NCI-H69 (cell line): ENCODE results near the gene SOX10.
A peak's percentile ranks its signal among the peaks of the same experiment; 100 is the strongest.
"Not testable (repeated sequence)": the region's sequence is repeated elsewhere in the genome, so short reads cannot be mapped to it uniquely, and the experiment has no call there.

Experiments used
- DNase-seq: peaks from one replicate; lab custom pipeline; 2025; lab: John Stamatoyannopoulos, UW

SOX10 gene

DNA sequence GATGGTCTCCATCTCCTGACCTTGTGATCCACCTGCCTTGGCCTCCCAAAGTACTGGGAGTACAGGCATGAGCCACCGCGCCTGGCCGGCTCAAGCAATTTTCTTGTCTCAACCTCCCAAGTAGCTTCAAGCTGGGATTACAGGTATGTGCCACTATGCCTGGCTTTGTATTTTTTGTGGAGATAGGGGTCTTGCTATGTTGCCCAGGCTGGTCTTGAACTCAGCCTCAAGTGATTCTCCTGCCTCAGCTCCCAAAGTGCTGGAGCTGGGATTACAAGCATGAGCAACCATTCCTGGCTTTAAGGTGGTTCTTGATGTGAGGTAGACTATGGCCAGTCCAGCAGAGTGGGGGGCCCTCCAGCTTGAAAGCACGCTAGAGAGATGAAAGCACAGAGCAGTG is 23.3 kb downstream of the SOX10 start:
- DNase-seq = no peak

DNA sequence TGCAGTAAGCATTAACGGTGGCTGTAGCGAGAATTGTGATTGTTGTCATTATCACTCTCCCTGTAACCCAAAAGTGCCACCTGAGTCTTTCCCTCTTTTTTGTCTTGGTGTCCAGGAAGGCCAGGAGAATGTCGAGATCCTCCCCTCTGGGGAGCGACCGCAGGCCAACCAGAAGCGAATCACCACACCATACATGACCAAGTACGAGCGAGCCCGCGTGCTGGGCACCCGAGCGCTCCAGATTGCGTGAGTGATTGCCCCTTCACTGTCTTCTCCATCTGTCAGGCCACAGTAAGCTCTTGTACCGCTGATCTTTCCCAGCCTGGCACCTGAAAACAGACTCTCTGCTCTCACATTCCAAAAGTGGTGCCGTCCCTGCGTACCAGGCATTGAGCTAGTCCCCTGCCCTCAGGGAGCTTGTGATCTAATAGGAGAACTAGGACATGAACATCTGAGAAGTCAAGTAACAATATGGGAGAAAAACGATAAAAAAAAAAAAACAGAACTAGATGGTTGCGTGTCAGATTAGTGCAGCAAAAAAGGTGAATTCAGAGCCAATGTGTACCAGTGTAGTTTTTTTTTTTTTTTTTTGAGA is 25.0 kb downstream of the SOX10 start:
- DNase-seq = no peak

DNA sequence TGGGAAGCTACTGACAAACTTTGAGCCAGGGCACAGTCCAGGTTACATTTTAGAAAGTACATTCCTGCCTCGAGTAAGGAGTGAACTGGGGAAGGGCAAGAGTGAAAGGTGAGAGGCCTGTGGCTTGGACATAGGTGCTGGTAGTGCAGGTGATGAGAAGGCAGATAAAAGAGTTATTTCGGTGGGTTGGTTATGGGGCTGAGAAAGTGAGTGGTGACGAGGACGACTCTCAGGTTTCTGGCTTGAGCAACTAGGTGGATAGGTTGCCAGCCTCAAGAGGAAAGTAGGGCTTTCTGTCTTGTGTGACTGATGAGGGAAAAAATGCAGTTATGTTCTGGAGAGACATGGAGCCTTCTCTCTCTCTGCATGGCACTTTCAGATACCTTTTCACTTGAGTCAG is 27.1 kb downstream of the SOX10 start:
- DNase-seq = no peak

DNA sequence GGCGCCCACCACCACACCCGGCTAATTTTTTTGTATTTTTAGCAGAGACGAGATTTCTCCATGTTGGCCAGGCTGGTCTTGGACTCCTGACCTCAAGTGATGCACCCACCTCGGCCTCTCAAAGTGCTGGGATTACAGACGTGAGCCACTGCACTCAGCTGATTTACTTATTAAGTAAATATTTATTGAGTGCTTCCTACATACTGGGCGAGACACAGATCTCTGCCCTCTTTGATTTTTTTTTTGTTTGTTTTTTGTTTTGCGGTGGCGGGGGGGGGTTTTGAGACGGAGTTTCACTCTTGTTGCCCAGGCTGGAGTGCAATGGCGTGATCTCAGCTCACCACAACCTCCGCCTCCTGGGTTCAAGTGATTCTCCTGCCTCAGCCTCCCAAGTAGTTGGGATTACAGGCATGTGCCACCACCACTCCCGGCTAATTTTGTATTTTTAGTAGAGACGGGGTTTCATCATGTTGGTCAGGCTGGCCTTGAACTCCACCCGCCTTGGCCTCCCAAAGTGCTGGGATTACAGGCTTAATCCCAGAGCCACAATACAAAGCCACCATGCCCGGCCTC is 28.4 kb downstream of the SOX10 start:
- DNase-seq = not testable (repeated sequence)

DNA sequence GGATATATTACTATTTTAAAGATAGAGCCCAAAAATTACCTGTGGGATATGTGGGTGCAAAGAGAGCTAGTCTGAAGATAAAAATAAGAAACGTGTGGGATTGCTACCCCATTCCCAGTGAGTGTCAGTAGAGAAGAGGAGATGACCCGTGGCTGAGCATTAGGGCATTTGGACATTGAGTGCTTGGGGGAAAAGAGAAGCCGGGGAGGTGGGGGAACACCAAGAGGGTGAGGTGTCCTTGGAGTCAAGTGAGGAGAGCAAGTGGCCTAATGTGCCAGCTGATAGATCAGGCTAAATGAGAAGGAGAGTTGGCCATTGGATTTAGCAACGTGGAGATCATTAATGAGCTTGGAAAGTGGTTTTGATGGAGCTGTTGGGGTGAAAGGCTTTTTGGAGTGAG is 29.7 kb downstream of the SOX10 start:
- no peak for DNase-seq

DNA sequence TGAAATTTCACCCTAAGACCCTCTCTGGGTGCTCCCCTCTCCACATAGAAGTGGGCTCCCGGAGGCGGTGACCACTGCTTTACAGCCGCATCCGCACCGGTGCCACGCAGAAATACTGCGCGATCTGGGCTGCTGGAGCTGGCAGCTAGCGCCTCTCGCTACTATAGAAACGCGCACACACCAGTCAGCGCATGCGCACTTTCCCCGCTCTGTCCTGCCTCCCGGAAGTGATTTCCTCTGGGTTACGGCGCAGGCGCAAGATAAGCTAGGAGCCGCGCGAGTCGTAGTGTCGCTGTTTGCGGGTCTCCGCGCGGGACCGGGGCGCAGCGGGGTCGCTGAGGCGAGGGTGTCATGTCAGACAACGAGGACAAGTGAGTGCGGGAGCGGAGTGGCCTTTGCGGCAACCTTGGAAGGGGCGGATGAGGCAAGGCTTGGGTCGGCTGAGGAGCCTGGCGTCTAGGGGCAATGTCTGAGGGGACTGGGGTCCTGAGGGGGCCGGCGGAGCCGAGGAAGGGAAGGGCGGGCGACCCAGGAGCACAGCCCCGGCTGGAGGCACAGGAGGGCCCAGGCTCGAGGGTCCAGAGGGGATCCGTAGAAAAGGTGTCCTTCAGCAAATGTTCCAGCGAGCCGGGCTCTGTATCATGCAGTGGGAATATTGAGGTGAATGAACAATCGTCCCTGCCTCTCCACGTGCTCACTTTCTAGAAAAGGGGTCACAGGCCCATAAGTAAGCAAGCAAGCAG is 30.7 kb downstream of the SOX10 start, which contains the start of the genes C22orf23 and POLR2F:
Gene C22orf23 (minus strand): TSS at position 165 of the 743 bp plus-strand sequence. CDS start 452 bp downstream, outside the sequence.
Gene POLR2F (plus strand): TSS at position 263 of the 743 bp plus-strand sequence. CDS start 89 bp downstream, at position 352.
- DNase-seq = peak; percentile 97

DNA sequence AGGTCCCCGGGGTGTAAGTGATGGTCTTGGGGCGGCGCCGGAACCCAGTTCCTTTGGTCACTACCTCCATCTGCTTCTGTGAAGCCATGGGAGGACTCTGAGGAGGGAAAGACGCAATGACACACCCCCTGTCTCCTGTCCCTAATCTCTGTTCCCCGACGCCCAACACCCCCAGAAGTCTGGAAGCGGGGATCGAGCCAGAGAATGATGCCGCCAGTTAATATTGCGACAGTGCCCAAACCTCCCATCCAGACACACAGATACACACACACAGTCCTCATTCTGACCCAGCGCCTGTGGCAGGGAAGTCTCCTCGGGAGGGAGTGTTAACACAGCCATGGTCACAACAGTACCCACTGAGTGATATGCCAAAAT is 31.3 kb downstream of the SOX10 start:
- DNase-seq = peak; percentile 49

DNA sequence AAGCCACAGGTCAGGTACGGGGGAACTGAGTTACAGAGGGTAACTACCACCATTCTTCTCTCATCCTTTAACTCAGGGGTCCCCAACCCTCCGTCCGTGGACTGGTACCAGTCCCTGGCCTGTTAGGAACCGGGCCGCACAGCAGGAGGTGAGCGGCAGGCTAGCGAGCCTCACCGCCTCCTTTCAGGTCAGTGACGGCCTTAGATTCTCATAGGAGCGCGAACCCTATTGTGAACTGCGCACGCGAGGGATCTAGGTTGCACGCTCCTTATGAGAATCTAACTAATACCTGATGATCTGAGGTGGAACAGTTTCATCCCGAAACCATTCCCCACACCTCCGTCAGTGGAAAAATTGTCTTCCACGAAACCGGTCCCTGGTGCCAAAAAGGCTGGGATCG is 31.7 kb downstream of the SOX10 start:
- not testable (repeated sequence) for DNase-seq

DNA sequence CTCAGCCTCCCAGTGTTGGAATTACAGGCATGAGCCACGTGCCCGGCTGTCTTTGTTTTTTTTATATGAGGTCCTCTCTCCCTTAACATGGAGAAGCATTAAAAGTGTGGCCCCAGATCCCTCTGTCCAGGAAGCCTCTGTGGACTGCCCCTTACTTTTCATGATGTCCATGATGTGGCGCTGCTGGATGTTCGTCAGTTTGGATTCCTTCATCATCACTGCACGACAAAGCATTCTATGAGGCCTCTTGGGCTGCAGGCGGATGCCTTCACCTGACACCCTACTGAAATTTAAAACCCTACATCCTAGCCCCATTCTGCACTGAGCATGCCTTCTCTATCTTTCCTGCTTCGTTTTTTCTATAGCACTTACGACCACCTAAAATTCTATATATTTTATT is 33.0 kb downstream of the SOX10 start:
- DNase-seq = peak; percentile 19

DNA sequence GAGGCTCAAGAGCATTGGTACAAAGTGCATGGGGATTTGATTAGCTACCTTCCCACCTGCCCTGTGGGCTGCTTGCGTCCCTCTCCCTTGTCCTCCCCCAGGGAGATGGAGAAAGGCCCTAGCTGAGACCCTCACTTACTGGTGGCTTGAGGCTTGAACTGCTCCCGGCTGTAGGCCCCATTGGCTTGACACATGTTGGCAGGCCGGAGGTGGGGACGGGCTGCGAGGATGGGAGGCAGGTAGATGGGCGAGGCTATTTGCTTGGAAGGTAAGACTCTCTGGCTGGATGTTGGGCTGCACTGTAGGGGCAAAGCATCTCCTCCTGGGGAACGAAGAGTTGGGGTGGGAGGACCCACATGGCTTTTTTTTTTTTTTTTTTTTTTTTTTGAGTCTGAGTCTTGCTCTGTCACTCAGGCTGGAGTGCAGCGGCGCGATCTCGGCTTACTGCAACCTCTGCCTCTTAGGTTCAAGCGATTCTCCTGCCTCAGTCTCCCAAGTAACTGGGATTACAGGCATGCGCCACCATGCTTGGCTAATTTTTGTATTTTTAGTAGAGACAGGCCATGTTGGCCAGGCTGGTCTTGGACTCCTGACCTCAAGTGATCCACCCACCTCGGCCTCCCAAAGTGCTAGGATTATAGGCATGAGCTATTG is 37.1 kb downstream of the SOX10 start:
- DNase-seq = not testable (repeated sequence)

DNA sequence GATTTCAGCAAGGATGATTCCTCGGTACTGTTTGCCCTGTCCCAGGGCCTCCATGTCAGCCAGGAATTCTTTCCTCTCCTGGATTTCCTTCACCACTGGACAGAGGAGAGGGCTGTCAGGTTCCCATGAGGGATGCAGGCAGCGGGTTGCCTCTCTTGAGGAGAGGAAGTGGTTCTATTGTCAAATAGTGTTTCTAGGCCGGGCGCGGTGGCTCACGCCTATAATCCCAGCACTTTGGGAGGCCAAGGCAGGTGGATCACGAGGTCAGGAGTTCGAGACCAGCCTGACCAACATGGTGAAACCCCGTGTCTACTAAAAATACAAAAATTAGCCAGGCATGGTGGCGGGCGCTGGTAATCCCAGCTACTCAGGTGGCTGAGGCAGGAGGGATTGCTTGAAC is 39.9 kb downstream of the SOX10 start:
- DNase-seq = not testable (repeated sequence)

DNA sequence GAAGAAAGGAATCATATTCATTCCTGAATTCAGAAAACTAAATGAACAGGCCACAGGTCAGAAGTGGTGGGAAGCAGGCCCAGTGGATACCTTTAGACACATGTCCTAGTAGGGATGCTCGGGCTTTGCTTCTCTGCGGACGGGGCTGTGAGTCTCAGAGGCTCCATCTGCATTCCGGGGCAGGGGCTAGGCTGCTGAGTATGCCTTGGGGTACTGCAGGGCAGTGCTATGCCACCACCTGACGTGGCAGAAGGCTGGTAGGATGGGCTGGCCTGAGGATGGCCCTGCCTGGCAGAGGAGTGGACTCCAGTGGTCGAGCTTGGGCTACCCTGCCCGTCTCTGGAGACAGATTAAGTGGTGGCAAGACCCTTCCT is 40.5 kb downstream of the SOX10 start:
- DNase-seq = no peak

DNA sequence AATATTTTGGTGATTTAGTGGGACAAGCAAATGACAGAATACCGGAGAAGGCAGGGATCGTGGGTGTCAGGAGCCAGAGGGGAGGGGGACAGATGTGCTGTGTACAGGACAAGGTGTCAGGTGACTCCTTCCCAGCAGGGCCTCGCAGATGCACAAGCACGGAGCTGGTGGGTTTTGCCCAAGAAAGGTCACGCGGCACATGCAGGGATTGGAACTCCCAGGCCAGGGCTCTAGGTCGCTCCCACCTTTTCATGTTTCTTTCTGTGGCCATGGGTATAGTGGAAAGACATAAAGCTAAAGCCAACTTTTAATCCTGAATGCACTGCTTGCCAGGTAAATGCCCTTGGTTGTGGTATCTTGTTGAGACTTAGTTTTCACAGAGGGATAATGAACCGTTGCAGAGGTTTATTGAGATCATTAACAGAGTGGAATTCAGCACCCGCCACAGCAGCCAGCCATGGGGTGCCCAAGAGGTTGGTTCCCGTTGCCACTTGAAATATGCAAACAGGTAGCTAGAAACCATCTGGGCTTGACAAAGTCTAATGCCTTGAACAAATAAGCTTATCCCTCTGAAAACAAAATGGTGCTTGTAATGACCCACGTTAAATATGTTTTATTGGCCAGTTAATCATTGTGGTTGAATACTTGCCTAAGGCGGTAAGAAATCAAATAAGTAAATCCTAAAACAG is 41.1 kb downstream of the SOX10 start:
- peak; percentile 81 for DNase-seq

DNA sequence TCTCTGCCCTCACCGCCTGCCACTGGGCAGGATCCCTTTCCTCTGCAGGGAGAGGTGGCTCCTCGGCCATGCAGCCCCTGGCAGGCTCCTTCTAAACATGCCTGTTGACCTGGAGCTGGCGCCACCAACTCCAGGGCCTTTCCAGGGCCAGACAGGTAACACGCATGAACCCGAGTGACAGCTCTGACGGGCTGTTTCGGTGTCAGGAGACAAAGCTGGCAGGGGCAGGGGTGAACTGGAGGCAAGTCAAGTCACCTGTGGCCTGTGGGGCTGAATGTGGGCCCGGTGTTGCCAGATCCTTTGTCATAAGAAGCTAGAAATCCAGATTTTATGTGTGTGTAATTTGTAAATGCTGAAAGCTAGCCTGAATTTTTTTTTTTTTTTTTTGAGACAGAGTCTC is 42.2 kb downstream of the SOX10 start:
- DNase-seq = no peak

DNA sequence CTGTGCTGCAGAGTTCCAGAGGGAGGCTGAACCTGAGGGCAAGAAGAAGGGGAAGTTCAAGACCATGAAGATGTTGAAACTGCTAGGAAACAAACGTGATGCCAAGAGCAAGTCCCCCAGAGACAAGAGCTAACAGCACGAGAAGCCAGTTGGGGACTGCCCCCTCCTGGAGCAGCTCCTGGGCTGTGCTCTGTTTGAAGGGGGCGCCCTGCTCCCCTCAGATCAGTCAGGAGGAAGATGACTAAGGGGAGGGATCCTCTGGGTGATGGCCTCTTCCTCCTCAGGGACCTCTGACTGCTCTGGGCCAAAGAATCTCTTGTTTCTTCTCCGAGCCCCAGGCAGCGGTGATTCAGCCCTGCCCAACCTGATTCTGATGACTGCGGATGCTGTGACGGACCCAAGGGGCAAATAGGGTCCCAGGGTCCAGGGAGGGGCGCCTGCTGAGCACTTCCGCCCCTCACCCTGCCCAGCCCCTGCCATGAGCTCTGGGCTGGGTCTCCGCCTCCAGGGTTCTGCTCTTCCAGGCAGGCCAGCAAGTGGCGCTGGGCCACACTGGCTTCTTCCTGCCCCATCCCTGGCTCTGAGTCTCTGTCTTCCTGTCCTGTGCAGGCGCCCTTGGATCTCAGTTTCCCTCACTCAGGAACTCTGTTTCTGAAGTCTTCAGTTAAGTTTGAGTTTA is 43.5 kb downstream of the SOX10 start:
- no peak for DNase-seq

DNA sequence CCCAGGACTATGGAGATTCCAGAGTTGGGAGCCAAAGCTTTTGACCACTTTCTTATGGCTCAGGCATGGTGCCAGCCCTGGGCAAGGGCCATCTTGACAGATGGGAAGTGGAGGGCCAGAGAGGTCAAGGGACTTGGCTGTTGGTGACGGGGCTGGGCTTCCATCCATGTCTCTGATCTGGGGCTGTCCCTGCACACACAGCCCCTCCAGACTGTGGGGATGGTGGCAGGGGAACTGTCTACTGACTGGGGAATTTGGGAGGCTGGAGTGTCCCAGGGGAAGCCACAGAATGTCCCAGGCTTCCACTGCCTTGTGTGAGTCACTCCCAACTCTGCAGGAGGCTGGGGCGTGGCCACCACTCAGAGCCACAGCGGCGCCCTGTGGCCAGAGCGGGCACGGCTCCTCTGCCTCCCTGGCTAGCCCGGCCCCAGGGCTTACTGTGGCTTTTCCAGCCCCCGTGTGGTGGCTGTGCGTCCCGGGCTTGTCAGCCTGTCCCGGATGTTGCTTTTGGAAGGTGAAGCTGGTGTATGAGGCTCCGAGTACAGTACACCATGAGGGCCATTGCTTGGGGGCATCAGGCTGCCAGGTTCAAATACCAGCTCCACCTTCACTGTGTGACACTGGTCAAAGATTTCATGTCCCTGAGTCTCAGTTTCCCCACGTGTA is 50.5 kb downstream of the SOX10 start:
- peak; percentile 91 for DNase-seq

DNA sequence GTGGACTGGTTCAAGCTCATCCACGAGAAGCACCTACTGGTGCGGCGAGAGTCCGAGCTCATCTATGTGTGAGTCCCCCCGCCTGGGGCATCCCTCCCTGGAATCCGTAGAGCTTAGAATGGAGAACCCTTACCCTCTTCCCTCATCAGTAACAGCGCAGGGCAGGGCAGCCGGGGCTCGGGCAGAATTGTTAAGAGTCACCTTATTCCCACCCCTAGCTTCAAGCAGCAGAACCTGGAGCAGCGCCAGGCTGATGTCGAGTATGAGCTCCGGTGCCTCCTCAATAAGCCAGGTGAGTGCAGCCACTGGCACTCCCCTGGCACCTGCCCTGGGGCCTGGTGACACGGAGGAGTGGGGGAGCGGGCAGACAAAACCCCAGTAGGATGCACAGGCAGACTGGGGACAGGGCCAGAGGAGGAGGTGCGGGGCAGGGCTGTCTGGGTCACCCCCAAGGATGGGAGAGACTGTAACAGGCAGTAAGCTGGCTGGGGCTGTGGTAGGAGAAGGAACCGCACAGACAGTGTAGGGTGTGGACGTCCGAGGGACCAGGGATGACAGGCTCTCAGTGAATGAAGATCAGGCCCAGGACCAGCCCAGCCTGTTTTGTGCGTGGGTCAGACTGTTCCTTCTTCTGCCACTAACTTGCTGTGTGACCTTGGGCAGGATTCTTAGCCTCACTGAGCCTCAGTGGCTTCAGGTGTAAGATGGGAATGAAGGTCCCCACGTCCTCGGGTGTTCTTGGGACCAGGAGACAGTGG is 51.4 kb downstream of the SOX10 start:
- peak; percentile 48 for DNase-seq

DNA sequence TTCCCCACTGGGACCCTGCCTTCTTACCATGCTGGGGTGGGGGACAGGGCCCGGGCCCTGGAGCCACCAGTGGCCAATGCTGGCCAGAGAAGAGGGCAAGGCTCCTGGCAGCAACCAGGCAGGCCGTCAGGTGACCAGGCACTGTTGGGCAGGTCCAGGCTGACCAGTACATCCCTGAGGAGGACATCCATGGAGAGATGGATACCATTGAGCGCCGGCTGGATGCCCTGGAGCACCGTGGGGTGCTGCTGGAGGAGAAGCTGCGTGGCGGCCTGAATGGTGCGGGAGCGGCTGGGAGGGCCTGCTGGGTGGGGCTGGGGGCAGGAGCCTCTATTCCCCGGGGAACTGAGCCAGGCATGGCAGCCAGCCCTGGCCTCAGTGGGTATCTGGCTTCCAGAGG is 52.0 kb downstream of the SOX10 start:
- no peak for DNase-seq

DNA sequence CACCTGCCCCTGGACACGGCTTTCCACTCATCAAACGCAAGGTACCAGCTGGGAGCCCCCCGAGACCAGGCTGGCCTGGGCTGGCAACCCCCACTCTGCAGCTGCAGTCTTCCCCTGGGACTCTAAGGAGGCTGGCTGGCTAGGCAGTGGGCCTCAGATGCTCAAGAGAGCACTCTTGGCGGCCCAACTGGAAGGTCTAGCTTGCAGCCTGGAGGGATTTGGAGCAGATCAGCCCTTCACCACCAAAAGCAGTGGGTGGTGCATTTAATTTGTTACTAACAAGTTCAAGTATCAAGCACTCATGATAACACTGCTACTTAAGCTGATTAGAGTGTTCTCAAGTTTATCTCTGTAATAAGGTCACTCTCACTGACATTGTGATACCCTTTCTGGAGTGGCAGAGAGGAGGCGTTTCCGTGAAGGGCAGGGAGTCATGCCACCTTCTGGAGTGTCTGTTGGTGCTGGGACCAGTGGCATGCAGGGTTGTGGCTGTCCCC is 52.4 kb downstream of the SOX10 start:
- no peak for DNase-seq

DNA sequence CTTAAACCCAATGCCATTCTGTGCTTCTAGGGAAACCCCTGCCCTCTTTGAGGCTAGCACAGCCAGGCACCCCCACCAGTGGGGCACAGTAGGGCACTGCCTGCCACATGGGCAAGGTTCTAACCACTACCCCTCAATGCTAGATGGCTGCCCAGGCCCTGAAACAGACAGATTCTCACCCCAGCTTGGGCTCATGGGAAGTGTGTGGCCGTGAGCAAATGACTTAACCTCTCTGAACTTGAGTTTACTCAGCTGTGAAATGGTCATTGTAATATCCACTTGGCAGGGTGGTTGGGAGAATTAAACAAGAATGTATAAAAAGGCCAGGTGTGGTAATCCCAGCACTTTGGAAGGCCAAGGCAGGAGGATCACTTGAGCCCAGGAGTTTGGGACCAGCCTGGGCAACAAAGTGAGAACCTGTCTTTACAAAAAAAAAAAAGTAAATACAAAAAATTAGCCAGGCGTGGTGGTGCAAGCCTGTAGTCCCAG is 53.4 kb downstream of the SOX10 start:
- DNase-seq = peak; percentile 33
